Gastroesophageal sphincter (tissue), 3 donors: ENCODE data around the gene PCDHAC1.

Experiments
- POLR2A ChIP-seq, 2 donors: fragments of 450-650 bp; IDR thresholded peaks; one replicate each; pipeline ENCODE4 v1.6.1; 2017; ENCODE audit warnings: antibody characterized with exemption in 2 of 2, mild to moderate bottlenecking in 2 of 2, moderate library complexity in 1 of 2
- TF ChIP-seq, protein P1 (sequence below), 4 experiments: fragments of 200-600 bp in 2 of 4; fragments of 450-650 bp in 2 of 4; sonication (generic) in 1 of 4; IDR thresholded peaks; one replicate each; pipeline ENCODE4 v1.5.1; 2017 to 2019; ENCODE audit warnings: antibody characterized with exemption in 4 of 4, mild to moderate bottlenecking in 2 of 4, moderate library complexity in 2 of 4

DNA sequence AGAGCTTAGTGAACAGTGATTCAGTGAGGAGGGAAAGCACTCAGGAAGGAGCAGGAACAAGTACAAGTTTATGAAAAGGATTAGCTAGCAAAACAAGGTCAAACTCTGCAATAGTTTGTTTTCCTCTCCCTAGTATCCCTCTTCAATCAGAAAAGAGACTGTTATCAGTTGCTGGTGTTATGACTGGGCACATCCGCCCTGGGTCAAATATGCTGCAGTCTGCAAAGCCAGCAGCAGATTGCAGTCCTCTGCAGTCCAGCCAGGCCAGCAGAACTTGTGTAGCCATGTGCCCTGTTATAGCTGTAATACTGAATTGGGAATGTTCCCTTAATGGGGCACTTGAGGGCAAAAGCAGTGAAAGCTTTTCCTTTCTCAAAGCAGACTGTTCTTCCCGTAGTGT is 52.2 kb downstream of the PCDHAC1 start:
- TF ChIP-seq, protein P1, sequence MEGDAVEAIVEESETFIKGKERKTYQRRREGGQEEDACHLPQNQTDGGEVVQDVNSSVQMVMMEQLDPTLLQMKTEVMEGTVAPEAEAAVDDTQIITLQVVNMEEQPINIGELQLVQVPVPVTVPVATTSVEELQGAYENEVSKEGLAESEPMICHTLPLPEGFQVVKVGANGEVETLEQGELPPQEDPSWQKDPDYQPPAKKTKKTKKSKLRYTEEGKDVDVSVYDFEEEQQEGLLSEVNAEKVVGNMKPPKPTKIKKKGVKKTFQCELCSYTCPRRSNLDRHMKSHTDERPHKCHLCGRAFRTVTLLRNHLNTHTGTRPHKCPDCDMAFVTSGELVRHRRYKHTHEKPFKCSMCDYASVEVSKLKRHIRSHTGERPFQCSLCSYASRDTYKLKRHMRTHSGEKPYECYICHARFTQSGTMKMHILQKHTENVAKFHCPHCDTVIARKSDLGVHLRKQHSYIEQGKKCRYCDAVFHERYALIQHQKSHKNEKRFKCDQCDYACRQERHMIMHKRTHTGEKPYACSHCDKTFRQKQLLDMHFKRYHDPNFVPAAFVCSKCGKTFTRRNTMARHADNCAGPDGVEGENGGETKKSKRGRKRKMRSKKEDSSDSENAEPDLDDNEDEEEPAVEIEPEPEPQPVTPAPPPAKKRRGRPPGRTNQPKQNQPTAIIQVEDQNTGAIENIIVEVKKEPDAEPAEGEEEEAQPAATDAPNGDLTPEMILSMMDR (IDR thresholded peaks at IDR 0.05), result no peak
- no peak for TF ChIP-seq POLR2A (IDR thresholded peaks at IDR 0.05)
